ENCODE measurements around the gene MANBA. TPM values are rescaled to one million over a fixed set of nuclear protein-coding genes. Genes with fewer than 3 reads are reported as not detected.

The MANBA gene
- total and polyA plus RNA-seq, 2 of the 4 experiments (the other 2 are of a cell fraction): 11.5 to 17.2 TPM

GRCh38 chr4:102637391-102637790, 123.4 kb downstream of the MANBA start:
- DNase-seq: no peak
- Histone ChIP-seq H3K79me1 (ENCODE audit: low read depth in 1 of 2, low read length in 2 of 2) (0 out of 4 replicates have a peak, but pooled peaks cover 0 to 7% of the 10 kb centered on the region in 2 experiments), H3K14ac (replicated peaks; ENCODE audit: low read depth, low read length) (no peak overlapping the region), H3K4me1 (ENCODE audit: control insufficient read depth, insufficient read depth, low read length) (peaks cover 7% of the 10 kb centered on the region), H3K9me1 (ENCODE audit: insufficient read depth, low read length) (peaks cover 5% of the 10 kb centered on the region; the same call in 1 of the 2 replicates), H4K8ac (ENCODE audit: low read depth in 2 of 2, low read length in 2 of 2) (no peak overlapping the region), H2AK5ac (ENCODE audit: low read depth, low read length) (no peak overlapping the region), H4K91ac (ENCODE audit: insufficient read depth, low read depth, low read length) (no peak overlapping the region), H3K27me3 (ENCODE audit: control insufficient read depth, insufficient read depth, low read length) (no peaks in the 10 kb centered on the region), H3K23ac (ENCODE audit: low read depth, low read length) (no peak overlapping the region), H2BK5ac (ENCODE audit: low read depth, low read length, poor library complexity, severe bottlenecking) (no peak overlapping the region), H2AK9ac (replicated peaks; ENCODE audit: low read depth, low read length, poor library complexity) (no peak overlapping the region), H3K9me3 (ENCODE audit: control insufficient read depth, insufficient read depth, low read length) (no peaks in the 10 kb centered on the region), H3K56ac (ENCODE audit: extremely low read depth, insufficient read depth, low read length) (no peak overlapping the region), H3K4me2 (ENCODE audit: low read depth, low read length) (no peak overlapping the region), H3K4me3 (ENCODE audit: insufficient read depth, low read depth, low read length) (no peak overlapping the region), H3K27ac (ENCODE audit: insufficient read depth, low read length) (no peak overlapping the region), H3K9ac (ENCODE audit: low read depth, low read length) (no peak overlapping the region), H4K20me1 (ENCODE audit: insufficient read depth, low read length) (no peaks in the 10 kb centered on the region), H3K18ac (ENCODE audit: low read depth, low read length) (no peak overlapping the region), H2AFZ (replicated peaks; ENCODE audit: low read length, poor library complexity) (no peak overlapping the region), H4K5ac (ENCODE audit: low read depth, low read length) (no peak overlapping the region), H3K36me3 (ENCODE audit: control insufficient read depth, insufficient read depth, low read length) (peaks cover 30% of the 10 kb centered on the region), H2BK15ac (ENCODE audit: low read depth, low read length) (no peak overlapping the region), H3K4ac (ENCODE audit: low read depth, low read length) (no peak overlapping the region), H2BK120ac (ENCODE audit: low read depth, low read length) (no peak overlapping the region), H2BK20ac (ENCODE audit: low read depth, low read length) (no peak overlapping the region)
- in situ Hi-C loops (cut with MboI; ENCODE audit: low sequenced_read_pairs): no loop called here
- dilution Hi-C loops (cut with HindIII; ENCODE audit: low sequenced_read_pairs, unreplicated experiment): no loop called here
- WGBS, 2 experiments (ENCODE audit: extremely low coverage in 2 of 2, insufficient read length in 1 of 2): no CpG with 5 or more reads among the region's 3 CpGs
- ChIA-PET CTCF (no interaction called here), POLR2A (ENCODE audit: unreplicated experiment) (no interaction called here)
- ATAC-seq (ENCODE audit: low read depth): no peak
- BruUV-seq (replicated peaks): no TSS peak
- TF ChIP-seq RFX5 (IDR thresholded peaks at IDR 0.05; ENCODE audit: low read depth, low read length): no peak
- TF ChIP-seq RAD21 (IDR thresholded peaks at IDR 0.05; ENCODE audit: low read length): no peak
- intact Hi-C loops (cut with micrococcal nuclease): loop anchor here (5.0 kb wide), 1 partner anchor 125 kb away; the partner anchor contains the start of gene MANBA
